DMS 273 treated with DMSO at 0.1 percent for 48 hours (cell line): ENCODE data around the gene PNPLA8.
A peak's percentile ranks its signal among the peaks of the same experiment; 100 is the strongest.
"Not testable (repeated sequence)": the region's sequence is repeated elsewhere in the genome, so short reads cannot be mapped to it uniquely, and the experiment has no call there.

Experiments
- DNase-seq: peaks from one replicate; lab custom pipeline; 2025; lab: John Stamatoyannopoulos, UW

The PNPLA8 gene

GRCh38 chr7:108525985-108526767 lies at the start of gene PNPLA8:
TSS of gene PNPLA8 (minus strand) at chr7:108526135. CDS start at chr7:108515491, 10,644 bp downstream.
- peak; percentile 99 for DNase-seq

GRCh38 chr7:108575156-108575555 lies 49.2 kb upstream of the PNPLA8 start:
- DNase-seq: no peak

- DNase-seq: no peak
These were observed 46.5 kb upstream of the PNPLA8 start for GRCh38 chr7:108572480-108572879.

GRCh38 chr7:108570146-108570755 lies 44.3 kb upstream of the PNPLA8 start:
- DNase-seq: peak; percentile 25

GRCh38 chr7:108569381-108570145 lies 43.6 kb upstream of the PNPLA8 start, which contains the start of the genes DNAJB9 and THAP5:
TSS of gene DNAJB9 (plus strand) at chr7:108569874. CDS start at chr7:108571727, 1,853 bp downstream.
TSS of gene THAP5 (minus strand) at chr7:108569706. CDS start at chr7:108569569, 137 bp downstream.
- DNase-seq: peak; percentile 99

GRCh38 chr7:108568801-108569380 lies 43.0 kb upstream of the PNPLA8 start:
- no peak for DNase-seq

GRCh38 chr7:108565987-108566386 lies 40.1 kb upstream of the PNPLA8 start:
- DNase-seq: no peak

GRCh38 chr7:108561047-108561619 lies 35.2 kb upstream of the PNPLA8 start:
- DNase-seq: no peak

GRCh38 chr7:108559253-108559652 lies 33.3 kb upstream of the PNPLA8 start:
- DNase-seq: no peak

- DNase-seq: no peak
These were observed 31.7 kb upstream of the PNPLA8 start for GRCh38 chr7:108557617-108558016.

GRCh38 chr7:108557191-108557590 lies 31.3 kb upstream of the PNPLA8 start:
- DNase-seq: no peak

GRCh38 chr7:108556665-108557064 lies 30.7 kb upstream of the PNPLA8 start:
- DNase-seq: not testable (repeated sequence)

GRCh38 chr7:108548141-108548896 lies 22.4 kb upstream of the PNPLA8 start:
- not testable (repeated sequence) for DNase-seq

GRCh38 chr7:108541478-108541877 lies 15.5 kb upstream of the PNPLA8 start:
- no peak for DNase-seq

GRCh38 chr7:108538685-108539084 lies 12.8 kb upstream of the PNPLA8 start:
- not testable (repeated sequence) for DNase-seq

GRCh38 chr7:108538236-108538635 lies 12.3 kb upstream of the PNPLA8 start:
- not testable (repeated sequence) for DNase-seq

GRCh38 chr7:108537229-108537628 lies 11.3 kb upstream of the PNPLA8 start:
- no peak for DNase-seq

- no peak for DNase-seq
These were observed 9.8 kb upstream of the PNPLA8 start for GRCh38 chr7:108535744-108536143.

- DNase-seq: no peak
These were observed 9.3 kb upstream of the PNPLA8 start for GRCh38 chr7:108535257-108535656.

GRCh38 chr7:108533712-108534111 lies 7.8 kb upstream of the PNPLA8 start:
- DNase-seq: no peak

- DNase-seq: no peak
These were observed 3.4 kb upstream of the PNPLA8 start for GRCh38 chr7:108529341-108529740.
